ACC112 (cell line): ENCODE results near the gene MESP2.
"Not testable (repeated sequence)": the region's sequence is repeated elsewhere in the genome, so short reads cannot be mapped to it uniquely, and the experiment has no call there.

ENCODE experiments used
- H2AFZ ChIP-seq: fragments of 200-600 bp; sonication (generic); one replicate; pipeline ENCODE4 v1.6.0; 2017; ENCODE audit warnings: antibody characterized with exemption, low read length; ENCODE audit not compliant: unreplicated experiment
- H3K27ac ChIP-seq: fragments of 200-600 bp; sonication (generic); 2 replicates; pipeline ENCODE4 v1.5.1; 2014; ENCODE audit warnings: low read depth, mild to moderate bottlenecking, antibody characterized with exemption, low read length, moderate library complexity
- H3K27me3 ChIP-seq: fragments of 200-600 bp; sonication (generic); 2 replicates; pipeline ENCODE4 v1.6.1; 2014; ENCODE audit warnings: mild to moderate bottlenecking, antibody characterized with exemption, low read length, moderate library complexity, mixed read lengths; ENCODE audit not compliant: insufficient read depth
- H3K36me3 ChIP-seq: fragments of 200-600 bp; sonication (generic); 2 replicates; pipeline ENCODE4 v1.6.1; 2016; ENCODE audit warnings: mild to moderate bottlenecking, antibody characterized with exemption, low read length, moderate library complexity, mixed read lengths; ENCODE audit not compliant: insufficient read depth
- H3K4me1 ChIP-seq: fragments of 200-600 bp; sonication (generic); one replicate; pipeline ENCODE4 v1.6.1; 2016; ENCODE audit warnings: low read length, mixed read lengths; ENCODE audit not compliant: insufficient read depth, unreplicated experiment, control insufficient read depth
- H3K4me3 ChIP-seq: fragments of 200-600 bp; sonication (generic); 2 replicates; pipeline ENCODE4 v1.5.1; 2014; ENCODE audit warnings: mild to moderate bottlenecking, low read depth, low read length
- H3K79me2 ChIP-seq: fragments of 200-600 bp; sonication (generic); one replicate; pipeline ENCODE4 v1.6.0; 2016; ENCODE audit warnings: low read length; ENCODE audit not compliant: control insufficient read depth, unreplicated experiment, insufficient read depth

MESP2 gene

GRCh38 chr15:89788585-89788984, 12.5 kb downstream of the MESP2 start:
- not testable (repeated sequence) for H3K4me3 ChIP-seq, H3K79me2 ChIP-seq, H3K27me3 ChIP-seq, H2AFZ ChIP-seq, H3K4me1 ChIP-seq, H3K27ac ChIP-seq
- peaks cover 62% of the 10 kb centered on the region for H3K36me3 ChIP-seq

- Histone ChIP-seq H3K79me2 (no peaks in the 10 kb centered on the region), H3K27ac (no peak overlapping the region), H3K36me3 (peaks cover 61% of the 10 kb centered on the region), H3K4me1 (peaks cover 8% of the 10 kb centered on the region), H2AFZ (no peak overlapping the region), H3K4me3 (no peak overlapping the region), H3K27me3 (no peaks in the 10 kb centered on the region)
These were observed 14.1 kb downstream of the MESP2 start for GRCh38 chr15:89790206-89790605.

GRCh38 chr15:89790661-89791060, 14.5 kb downstream of the MESP2 start:
- no peak overlapping the region for H3K4me3 ChIP-seq
- no peak overlapping the region for H3K27ac ChIP-seq
- H3K27me3 ChIP-seq: no peaks in the 10 kb centered on the region
- H3K36me3 ChIP-seq: peaks cover 63% of the 10 kb centered on the region
- H3K79me2 ChIP-seq: no peaks in the 10 kb centered on the region
- peaks cover 13% of the 10 kb centered on the region for H3K4me1 ChIP-seq
- H2AFZ ChIP-seq: no peak overlapping the region

GRCh38 chr15:89792106-89792805, 16.1 kb downstream of the MESP2 start:
- Histone ChIP-seq H3K27me3 (no peaks in the 10 kb centered on the region), H3K36me3 (peaks cover 74% of the 10 kb centered on the region), H2AFZ (no peak overlapping the region), H3K4me1 (peaks cover 17% of the 10 kb centered on the region), H3K4me3 (no peak overlapping the region), H3K79me2 (no peaks in the 10 kb centered on the region), H3K27ac (no peak overlapping the region)

GRCh38 chr15:89794627-89795241, 18.6 kb downstream of the MESP2 start:
- Histone ChIP-seq H3K27ac (peak overlapping the region; percentile 60), H3K4me1 (peaks cover 17% of the 10 kb centered on the region), H3K27me3 (no peaks in the 10 kb centered on the region), H2AFZ (no peak overlapping the region), H3K36me3 (peaks cover 70% of the 10 kb centered on the region), H3K79me2 (no peaks in the 10 kb centered on the region), H3K4me3 (no peak overlapping the region)

- Histone ChIP-seq H2AFZ (no peak overlapping the region), H3K27me3 (no peaks in the 10 kb centered on the region), H3K27ac (no peak overlapping the region), H3K4me3 (no peak overlapping the region), H3K36me3 (peaks cover 70% of the 10 kb centered on the region), H3K4me1 (peaks cover 17% of the 10 kb centered on the region), H3K79me2 (no peaks in the 10 kb centered on the region)
These were observed 19.9 kb downstream of the MESP2 start for GRCh38 chr15:89795996-89796395.

- Histone ChIP-seq H3K79me2 (peaks cover 4% of the 10 kb centered on the region), H3K4me1 (peaks cover 17% of the 10 kb centered on the region), H2AFZ (no peak overlapping the region), H3K4me3 (no peak overlapping the region), H3K27ac (no peak overlapping the region), H3K27me3 (no peaks in the 10 kb centered on the region), H3K36me3 (peaks cover 71% of the 10 kb centered on the region)
These were observed 21.6 kb downstream of the MESP2 start for GRCh38 chr15:89797678-89798201.

GRCh38 chr15:89799011-89799911, 23.1 kb downstream of the MESP2 start:
- no peaks in the 10 kb centered on the region for H3K27me3 ChIP-seq
- peaks cover 7% of the 10 kb centered on the region for H3K79me2 ChIP-seq
- H3K4me1 ChIP-seq: peaks cover 17% of the 10 kb centered on the region
- no peak overlapping the region for H3K4me3 ChIP-seq
- H3K27ac ChIP-seq: no peak overlapping the region
- H2AFZ ChIP-seq: no peak overlapping the region
- H3K36me3 ChIP-seq: peaks cover 71% of the 10 kb centered on the region

- Histone ChIP-seq H3K27ac (no peak overlapping the region), H3K36me3 (peaks cover 78% of the 10 kb centered on the region), H3K4me1 (peaks cover 11% of the 10 kb centered on the region), H3K27me3 (no peaks in the 10 kb centered on the region), H3K4me3 (no peak overlapping the region), H2AFZ (no peak overlapping the region), H3K79me2 (peaks cover 11% of the 10 kb centered on the region)
These were observed 23.9 kb downstream of the MESP2 start for GRCh38 chr15:89799918-89800498.

- peaks cover 27% of the 10 kb centered on the region for H3K79me2 ChIP-seq
These were observed 25.5 kb downstream of the MESP2 start for GRCh38 chr15:89801471-89802195.

More at GRCh38 chr15:89801471-89802195, 25.5 kb downstream of the MESP2 start:
- Histone ChIP-seq H3K4me3 (no peak overlapping the region), H2AFZ (no peak overlapping the region), H3K27me3 (no peaks in the 10 kb centered on the region), H3K36me3 (peaks cover 78% of the 10 kb centered on the region), H3K27ac (no peak overlapping the region), H3K4me1 (no peaks in the 10 kb centered on the region)
